GM12878 (cell line): ENCODE measurements around the gene NEXN. TPM values are rescaled to one million over a fixed set of nuclear protein-coding genes. Genes with fewer than 3 reads are reported as not detected.

Experiments
- ATAC-seq: fragments of 200-7000 bp; cut with Tn5 transposase; 3 replicates; pipeline ENCODE4 v1.9.1; 2020; ENCODE audit warnings: mild to moderate bottlenecking, moderate library complexity
- BruUV-seq: library from RNA; stranded (reverse); fragments of 400-500 nt; replicated peaks from 2 replicates; lab custom pipeline; 2021; lab: Mats Ljungman, UMichigan
- CTCF ChIA-PET: fragments of 300-600 bp; sonication (Branson Sonifier 250); formaldehyde crosslinking; extraction: SDS; loops from one replicate; lab custom pipeline; 2021; ENCODE audit warnings: inconsistent platforms; lab: Yijun Ruan, JAX
- POLR2A ChIA-PET: fragments of 350-600 bp; formaldehyde crosslinking; extraction: SDS; loops from one replicate; lab custom pipeline; 2021; ENCODE audit warnings: inconsistent platforms; lab: Charles Lee
- RAD21 ChIA-PET: fragments of 300-600 bp; sonication (Branson Sonifier 250); formaldehyde crosslinking; loops from one replicate; lab custom pipeline; 2023; ENCODE audit warnings: antibody characterized with exemption; ENCODE audit not compliant: unreplicated experiment; lab: Charles Lee
- SMC1A ChIA-PET: fragments of 300-600 bp; sonication (Branson Sonifier 250); formaldehyde crosslinking; loops from one replicate; lab custom pipeline; 2023; ENCODE audit not compliant: unreplicated experiment, uncharacterized antibody; lab: Charles Lee
- DNase-seq: peaks from one replicate; pipeline ENCODE4 v3.0.0-alpha.2; 2011; ENCODE audit warnings: low read depth, low spot score
- FAIRE-seq: peaks from 3 replicates; lab custom pipeline; 2011; peaks lifted over from hg19 to GRCh38; lab: Jason Lieb, UNC
- H2AFZ ChIP-seq: 2 replicates; pipeline ENCODE4 v1.6.0; 2011; ENCODE audit warnings: low read depth, low read length, control low read depth; ENCODE audit not compliant: control insufficient read depth
- H3K27ac ChIP-seq: 2 replicates; pipeline ENCODE4 v1.5.1; 2011; ENCODE audit warnings: control low read depth; ENCODE audit not compliant: control insufficient read depth, insufficient read depth
- H3K27me3 ChIP-seq, 2 experiments: replicated peaks in 1 of 2; 2 replicates each; pipeline versions ENCODE4 v1.6.0 to v1.6.1; 2011; ENCODE audit warnings: low read length in 1 of 2; ENCODE audit not compliant: control insufficient read depth in 2 of 2, insufficient read depth in 2 of 2
- H3K36me3 ChIP-seq, 2 experiments: 2 replicates each; pipeline ENCODE4 v1.5.1; 2011; ENCODE audit warnings: low read length in 1 of 2; ENCODE audit not compliant: control insufficient read depth in 2 of 2, insufficient read depth in 2 of 2
- H3K4me1 ChIP-seq: 2 replicates; pipeline ENCODE4 v1.6.1; 2011; ENCODE audit warnings: mild to moderate bottlenecking, low read length, moderate library complexity, mixed read lengths; ENCODE audit not compliant: control insufficient read depth, insufficient read depth
- H3K4me2 ChIP-seq: 2 replicates; pipeline ENCODE4 v1.6.0; 2011; ENCODE audit warnings: control low read depth; ENCODE audit not compliant: control insufficient read depth, insufficient read depth
- H3K4me3 ChIP-seq: fragments of 200-600 bp; sonication (generic); 2 replicates; pipeline ENCODE4 v1.5.1; 2016
- H3K79me2 ChIP-seq: 2 replicates; pipeline ENCODE4 v1.6.0; 2011; ENCODE audit warnings: low read length; ENCODE audit not compliant: control insufficient read depth, insufficient read depth
- H3K9ac ChIP-seq: 2 replicates; pipeline ENCODE4 v1.8.0; 2011; ENCODE audit warnings: low read length, control low read depth, mixed read lengths; ENCODE audit not compliant: control insufficient read depth, insufficient read depth
- H3K9me3 ChIP-seq: replicated peaks from 3 replicates; pipeline ENCODE4 v1.5.1; 2011; ENCODE audit warnings: mild to moderate bottlenecking, low read length; ENCODE audit not compliant: control insufficient read depth, insufficient read depth
- H4K20me1 ChIP-seq: 2 replicates; pipeline ENCODE4 v1.6.0; 2011; ENCODE audit not compliant: control insufficient read depth, insufficient read depth
- KLF5 ChIP-seq: fragments of 450-650 bp; IDR thresholded peaks from 2 replicates; pipeline ENCODE4 v1.6.1; 2014; ENCODE audit warnings: mild to moderate bottlenecking; ENCODE audit not compliant: partially characterized antibody
- ZBED1 ChIP-seq: IDR thresholded peaks from 2 replicates; pipeline ENCODE4 v1.6.1; 2016; ENCODE audit warnings: borderline replicate concordance
- WGBS: methylation state at CpG from one replicate; pipeline ENCODE4 v1.1.6; 2016; ENCODE audit warnings: low lambda C conversion rate; ENCODE audit not compliant: insufficient replicate concordance, insufficient coverage; ENCODE audit errors: missing lambda C conversion rate; 5-methylcytosine and 5-hydroxymethylcytosine counted together
- in situ Hi-C: fragments of 300-500 bp; cut with MboI; formaldehyde crosslinking; loops from 9 replicates; pipeline ENCODE4 v1.14.3; 2018; ENCODE audit warnings: mixed read lengths
- intact Hi-C: fragments of 100-400 bp; cut with micrococcal nuclease; formaldehyde crosslinking; loops from one replicate; pipeline ENCODE4 v1.14.2; 2022; ENCODE audit not compliant: unreplicated experiment
- polyA plus RNA-seq, 11 experiments: library from polyadenylated mRNA; depleted of rRNA in 4 of 11; unstranded in 6 of 11; stranded (reverse) in 5 of 11; fragments of >200 nt; fragmentation: Nextera tagmentation in 4 of 11; fragmentation: Illumina TruSeq in 1 of 11; extraction: Ambion mirVana in 4 of 11; extraction: Trizol in 1 of 11; gene quantifications; 1 replicate in 1 of 11; 2 replicates in 10 of 11; pipeline versions ENCODE4 v1.2.1 to v1.2.3, GENCODE V29; 2011 to 2016; ENCODE audit warnings: inconsistent platforms in 2 of 11, missing spikeins in 2 of 11, low read depth in 1 of 11
- total RNA-seq, 4 experiments: library from RNA; depleted of rRNA in 3 of 4; stranded (reverse); fragments of >200 nt in 3 of 4; fragmentation: Illumina TruSeq in 1 of 4; extraction: Trizol in 1 of 4; gene quantifications; 2 replicates each; pipeline versions ENCODE4 v1.2.1 to v1.2.3, GENCODE V29; 2013 to 2021
- TF ChIP-seq, protein P1 (sequence below): fragments of 450-650 bp; IDR thresholded peaks from 2 replicates; pipeline ENCODE4 v1.6.1; 2017; ENCODE audit warnings: mild to moderate bottlenecking, low read depth, inconsistent platforms; ENCODE audit not compliant: poor library complexity, severe bottlenecking

NEXN gene
- total and polyA plus RNA-seq, 10 of the 15 experiments (the other 5 are each of a cell fraction or from before 2014, with no cell fraction given) = 2.5 to 46.6 (median 15.4) TPM

DNA sequence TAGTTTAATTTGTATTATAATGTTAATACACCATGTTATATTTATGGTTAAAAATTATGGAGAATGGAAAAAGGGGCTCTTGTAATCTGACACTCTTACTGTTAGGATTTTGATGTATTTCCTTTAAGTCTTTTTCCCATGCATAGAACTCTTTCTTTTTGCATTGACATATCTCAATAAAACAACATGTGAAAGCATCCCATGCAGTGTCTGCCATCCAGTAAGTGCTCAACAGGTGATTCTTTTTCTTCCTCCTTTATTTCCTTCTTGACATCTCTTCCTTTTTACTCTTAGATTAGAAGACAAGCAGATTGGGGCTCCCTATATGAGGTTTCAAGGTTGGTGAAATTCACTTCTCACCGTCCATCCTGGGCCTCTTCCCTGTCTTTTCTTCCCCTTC lies 2.8 kb downstream of the NEXN start (continued):
- TF ChIP-seq ZBED1 = no peak

DNA sequence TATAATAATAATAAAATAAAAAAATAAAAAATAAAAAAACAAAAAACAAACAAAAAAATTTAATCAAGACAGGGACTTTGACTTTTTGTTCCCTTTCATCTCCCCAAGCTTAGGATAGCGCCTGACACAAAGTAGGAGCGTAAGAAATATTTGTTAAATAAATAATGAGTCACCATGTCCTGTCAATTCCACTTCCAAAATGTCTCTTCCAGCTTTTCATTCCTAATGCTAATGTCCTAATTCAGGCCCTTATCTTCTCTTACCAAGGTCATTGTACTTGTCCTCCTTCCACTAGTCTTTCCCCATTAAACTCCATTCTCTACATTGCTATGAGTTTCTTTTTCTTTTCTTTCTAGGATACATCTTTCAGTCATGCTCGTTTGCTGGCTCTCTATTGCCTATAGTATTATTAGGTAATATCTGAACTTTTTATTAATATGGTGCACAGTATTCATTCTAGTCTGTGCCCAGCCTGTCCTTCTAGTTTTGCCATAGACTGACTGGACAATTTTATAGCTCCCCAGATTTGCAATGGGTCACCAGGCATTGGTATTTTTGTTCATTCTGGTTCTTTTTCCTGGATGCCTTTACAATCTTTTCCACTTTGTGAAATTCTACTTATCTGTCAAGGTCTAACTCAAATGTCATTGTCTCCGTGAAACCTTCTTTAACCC lies 11.4 kb downstream of the NEXN start:
- intact Hi-C loops = loop anchor here (10.0 kb wide), 2 partner anchors 355 to 755 kb away; no protein-coding TSS in a partner anchor
- H3K9me3 ChIP-seq = no peaks in the 10 kb centered on the region
- ATAC-seq = no peak
- WGBS = 58% methylated on average over 4 of the region's 4 CpGs
- no peaks in the 10 kb centered on the region for H3K4me1 ChIP-seq
- BruUV-seq = no TSS peak
- ChIA-PET CTCF (interaction anchor here (0.7 to 1.8 kb wide), 9 partner anchors 16 to 749 kb away, joined by 3 to 7 read pairs (median 5); no protein-coding TSS in a partner anchor), RAD21 (interaction anchor here (0.9 kb wide), 1 partner anchor 367 kb away, joined by 3 read pairs; no protein-coding TSS in a partner anchor), SMC1A (interaction anchor here (0.6 to 2.1 kb wide), 6 partner anchors 17 to 364 kb away, joined by 3 to 6 read pairs (median 4); no protein-coding TSS in a partner anchor), POLR2A (no interaction called here)
- no peak for FAIRE-seq
- in situ Hi-C loops = loop anchor here (10.0 kb wide), 1 partner anchor 755 kb away; no protein-coding TSS in a partner anchor
- no peak for DNase-seq
- H3K36me3 ChIP-seq = no peaks in the 10 kb centered on the region
- no peaks in the 10 kb centered on the region for H3K27me3 ChIP-seq
- H4K20me1 ChIP-seq = no peaks in the 10 kb centered on the region
- no peak overlapping the region for H3K4me2 ChIP-seq
- H3K79me2 ChIP-seq = no peaks in the 10 kb centered on the region
- no peak overlapping the region for H3K4me3 ChIP-seq
- no peak overlapping the region for H3K27ac ChIP-seq
- no peak overlapping the region for H3K9ac ChIP-seq
- no peak overlapping the region for H2AFZ ChIP-seq
- TF ChIP-seq KLF5 = no peak
- TF ChIP-seq, protein P1, sequence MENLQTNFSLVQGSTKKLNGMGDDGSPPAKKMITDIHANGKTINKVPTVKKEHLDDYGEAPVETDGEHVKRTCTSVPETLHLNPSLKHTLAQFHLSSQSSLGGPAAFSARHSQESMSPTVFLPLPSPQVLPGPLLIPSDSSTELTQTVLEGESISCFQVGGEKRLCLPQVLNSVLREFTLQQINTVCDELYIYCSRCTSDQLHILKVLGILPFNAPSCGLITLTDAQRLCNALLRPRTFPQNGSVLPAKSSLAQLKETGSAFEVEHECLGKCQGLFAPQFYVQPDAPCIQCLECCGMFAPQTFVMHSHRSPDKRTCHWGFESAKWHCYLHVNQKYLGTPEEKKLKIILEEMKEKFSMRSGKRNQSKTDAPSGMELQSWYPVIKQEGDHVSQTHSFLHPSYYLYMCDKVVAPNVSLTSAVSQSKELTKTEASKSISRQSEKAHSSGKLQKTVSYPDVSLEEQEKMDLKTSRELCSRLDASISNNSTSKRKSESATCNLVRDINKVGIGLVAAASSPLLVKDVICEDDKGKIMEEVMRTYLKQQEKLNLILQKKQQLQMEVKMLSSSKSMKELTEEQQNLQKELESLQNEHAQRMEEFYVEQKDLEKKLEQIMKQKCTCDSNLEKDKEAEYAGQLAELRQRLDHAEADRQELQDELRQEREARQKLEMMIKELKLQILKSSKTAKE = no peak
